A673 (cell line): ENCODE measurements around the gene MELTF. TPM values are rescaled to one million over a fixed set of nuclear protein-coding genes. Genes with fewer than 3 reads are reported as not detected.

Source experiments
- BruUV-seq: library from RNA; stranded (reverse); fragments of 400-500 nt; replicated peaks from 2 replicates; lab custom pipeline; 2021; lab: Mats Ljungman, UMichigan
- CTCF ChIA-PET: fragments of 300-600 bp; sonication (Branson Sonifier 250); formaldehyde crosslinking; loops from one replicate; lab custom pipeline; 2022; ENCODE audit warnings: antibody characterized with exemption; lab: Charles Lee
- POLR2A ChIA-PET: fragments of 300-600 bp; sonication (Branson Sonifier 250); formaldehyde crosslinking; loops from one replicate; lab custom pipeline; 2022; ENCODE audit warnings: antibody characterized with exemption; ENCODE audit not compliant: low non-redundant PET; lab: Charles Lee
- DNase-seq: peaks from one replicate; pipeline ENCODE4 v3.0.0-alpha.2; 2015; ENCODE audit warnings: low spot score
- H3K27ac ChIP-seq: fragments of 200-600 bp; sonication (generic); 2 replicates; pipeline ENCODE4 v1.5.1; 2016; ENCODE audit warnings: mixed run types, low read depth, mild to moderate bottlenecking, mixed read lengths, antibody characterized with exemption, low read length; ENCODE audit not compliant: poor library complexity, severe bottlenecking
- H3K27me3 ChIP-seq: fragments of 200-600 bp; sonication (generic); replicated peaks from 2 replicates; pipeline ENCODE4 v1.6.1; 2017; ENCODE audit warnings: mixed run types, low read depth, mild to moderate bottlenecking, mixed read lengths, antibody characterized with exemption, low read length; ENCODE audit not compliant: insufficient read depth, poor library complexity
- H3K36me3 ChIP-seq: fragments of 200-600 bp; sonication (generic); 2 replicates; pipeline ENCODE4 v1.6.1; 2016; ENCODE audit warnings: mixed run types, mild to moderate bottlenecking, mixed read lengths, antibody characterized with exemption, low read length; ENCODE audit not compliant: insufficient read depth, poor library complexity, severe bottlenecking
- H3K4me1 ChIP-seq: fragments of 200-600 bp; sonication (generic); 2 replicates; pipeline ENCODE4 v1.6.1; 2017; ENCODE audit warnings: mixed run types, mild to moderate bottlenecking, mixed read lengths, antibody characterized with exemption, low read length; ENCODE audit not compliant: insufficient read depth, poor library complexity, severe bottlenecking
- H3K4me3 ChIP-seq: fragments of 200-600 bp; sonication (generic); 2 replicates; pipeline ENCODE4 v1.5.1; 2016; ENCODE audit warnings: low read depth, mixed run types, mild to moderate bottlenecking, mixed read lengths, low read length; ENCODE audit not compliant: poor library complexity, severe bottlenecking
- H3K9me3 ChIP-seq: fragments of 200-600 bp; sonication (generic); 2 replicates; pipeline ENCODE4 v1.6.1; 2016; ENCODE audit warnings: mixed run types, low read depth, mild to moderate bottlenecking, mixed read lengths, antibody characterized with exemption, low read length; ENCODE audit not compliant: poor library complexity, severe bottlenecking
- CTCF ChIP-seq: fragments of 300-800, 200-600 bp; sonication (generic); conservative IDR thresholded peaks from 2 replicates; pipeline ENCODE4 v1.5.1; 2017; ENCODE audit warnings: low read depth, mild to moderate bottlenecking, antibody characterized with exemption, low read length, moderate library complexity, mixed read lengths
- EZH2 ChIP-seq: fragments of 200-600 bp; sonication (generic); IDR thresholded peaks from 2 replicates; pipeline ENCODE4 v1.6.1; 2017; ENCODE audit warnings: borderline replicate concordance, low read depth, mild to moderate bottlenecking, mixed read lengths, antibody characterized with exemption, low read length; ENCODE audit not compliant: poor library complexity, severe bottlenecking
- intact Hi-C: fragments of 100-400 bp; cut with micrococcal nuclease; formaldehyde crosslinking; loops from one replicate; pipeline ENCODE4 v1.10.0; 2022; ENCODE audit not compliant: unreplicated experiment
- total RNA-seq: library from RNA; stranded (reverse); gene quantifications from 2 replicates; pipeline ENCODE4 v1.2.3, GENCODE V29; 2021

MELTF gene
- total RNA-seq, 1 experiment from 2014 or later: 2.6 TPM

GRCh38 chr3:197042539-197042938 is 12.9 kb upstream of the MELTF start:
- no peaks in the 10 kb centered on the region for H3K27me3 ChIP-seq
- POLR2A ChIA-PET: interaction anchor here (0.6 kb wide), 1 partner anchor 1438 kb away, joined by 4 read pairs; no protein-coding TSS in a partner anchor
- BruUV-seq: no TSS peak

GRCh38 chr3:197041875-197042488 is 12.4 kb upstream of the MELTF start:
- ChIA-PET CTCF (no interaction called here), POLR2A (interaction anchor here (0.6 kb wide), 1 partner anchor 1438 kb away, joined by 4 read pairs; no protein-coding TSS in a partner anchor)
- no peaks in the 10 kb centered on the region for H3K9me3 ChIP-seq
- BruUV-seq: no TSS peak
- peaks cover 12% of the 10 kb centered on the region for H3K4me1 ChIP-seq
- no peak overlapping the region for H3K4me3 ChIP-seq
- H3K36me3 ChIP-seq: peaks cover 15% of the 10 kb centered on the region
- no peaks in the 10 kb centered on the region for H3K27me3 ChIP-seq
- peak; percentile 42 for DNase-seq
- intact Hi-C loops: no loop called here
- no peak overlapping the region for H3K27ac ChIP-seq
- TF ChIP-seq CTCF (no peak), EZH2 (no peak)

More at GRCh38 chr3:197042539-197042938, 12.9 kb upstream of the MELTF start:
- peaks cover 15% of the 10 kb centered on the region for H3K36me3 ChIP-seq
- H3K4me1 ChIP-seq: peaks cover 12% of the 10 kb centered on the region
- CTCF ChIA-PET: no interaction called here
- no peak overlapping the region for H3K27ac ChIP-seq
- intact Hi-C loops: no loop called here
- H3K9me3 ChIP-seq: no peaks in the 10 kb centered on the region
- no peak overlapping the region for H3K4me3 ChIP-seq
- no peak for TF ChIP-seq EZH2
- no peak for TF ChIP-seq CTCF
- no peak for DNase-seq

- Histone ChIP-seq H3K27me3 (no peaks in the 10 kb centered on the region), H3K9me3 (no peaks in the 10 kb centered on the region), H3K4me1 (peaks cover 12% of the 10 kb centered on the region), H3K4me3 (no peak overlapping the region), H3K27ac (no peak overlapping the region), H3K36me3 (peaks cover 8% of the 10 kb centered on the region)
- ChIA-PET POLR2A (no interaction called here), CTCF (no interaction called here)
- TF ChIP-seq CTCF: no peak
- TF ChIP-seq EZH2: no peak
- intact Hi-C loops: no loop called here
- no TSS peak for BruUV-seq
- no peak for DNase-seq
Observed at GRCh38 chr3:197040658-197041057, 11.0 kb upstream of the MELTF start.
